Stimulated activated CD8-positive, alpha-beta memory T cell treated with anti-CD3 and anti-CD28 coated beads, Interleukin-7, amount 100 ng/mL, for 24 hours (primary cell): ENCODE data around the gene AJM1.
A peak's percentile ranks its signal among the peaks of the same experiment; 100 is the strongest.
"Not testable (repeated sequence)": the region's sequence is repeated elsewhere in the genome, so short reads cannot be mapped to it uniquely, and the experiment has no call there.

ENCODE experiments used
- DNase-seq: peaks from one replicate; pipeline ENCODE4 v3.0.0-alpha.2; 2020; ENCODE audit warnings: low read depth

AJM1 gene

DNA sequence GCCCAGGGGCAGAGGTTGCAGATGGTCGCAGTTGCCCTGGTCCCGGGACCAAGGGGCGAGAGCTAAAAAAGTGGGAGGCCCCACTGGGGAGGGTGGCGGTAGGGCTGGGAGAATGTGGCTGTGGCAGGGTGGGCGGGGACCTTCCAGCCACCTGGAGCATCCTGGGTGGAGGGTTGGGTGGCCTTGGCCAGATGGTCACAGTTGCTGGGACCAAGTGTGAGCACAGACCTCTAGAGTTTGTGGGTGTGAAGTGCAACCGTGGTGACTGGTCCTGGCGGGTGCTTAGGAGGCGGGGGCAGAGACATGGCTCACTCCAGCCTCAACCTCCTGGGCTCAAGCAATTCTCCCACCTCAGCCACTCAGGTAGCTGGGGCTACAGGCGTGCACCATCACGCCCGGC lies 38.4 kb downstream of the AJM1 start:
- DNase-seq: no peak

DNA sequence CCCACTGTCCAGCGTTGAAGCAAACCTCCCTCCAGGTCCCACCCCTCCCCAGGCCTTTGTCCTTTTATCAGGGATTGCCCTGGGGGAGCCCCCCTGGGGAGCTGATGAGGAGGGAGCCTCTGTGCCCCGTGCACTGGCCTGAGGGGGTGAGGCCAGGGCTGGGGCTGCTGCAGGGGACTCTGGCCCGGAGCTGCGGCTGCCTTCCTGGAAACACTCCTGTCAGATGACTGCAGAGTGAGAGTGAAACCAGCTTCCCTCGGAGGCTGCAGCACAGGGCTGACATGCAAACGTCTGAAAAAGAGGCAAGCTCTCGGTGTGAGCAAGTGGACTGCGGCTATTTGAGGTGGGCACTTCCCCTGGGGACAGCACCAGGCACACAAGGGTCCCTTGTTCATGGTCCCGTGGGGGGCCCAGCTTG lies 39.4 kb downstream of the AJM1 start:
- peak; percentile 45 for DNase-seq

DNA sequence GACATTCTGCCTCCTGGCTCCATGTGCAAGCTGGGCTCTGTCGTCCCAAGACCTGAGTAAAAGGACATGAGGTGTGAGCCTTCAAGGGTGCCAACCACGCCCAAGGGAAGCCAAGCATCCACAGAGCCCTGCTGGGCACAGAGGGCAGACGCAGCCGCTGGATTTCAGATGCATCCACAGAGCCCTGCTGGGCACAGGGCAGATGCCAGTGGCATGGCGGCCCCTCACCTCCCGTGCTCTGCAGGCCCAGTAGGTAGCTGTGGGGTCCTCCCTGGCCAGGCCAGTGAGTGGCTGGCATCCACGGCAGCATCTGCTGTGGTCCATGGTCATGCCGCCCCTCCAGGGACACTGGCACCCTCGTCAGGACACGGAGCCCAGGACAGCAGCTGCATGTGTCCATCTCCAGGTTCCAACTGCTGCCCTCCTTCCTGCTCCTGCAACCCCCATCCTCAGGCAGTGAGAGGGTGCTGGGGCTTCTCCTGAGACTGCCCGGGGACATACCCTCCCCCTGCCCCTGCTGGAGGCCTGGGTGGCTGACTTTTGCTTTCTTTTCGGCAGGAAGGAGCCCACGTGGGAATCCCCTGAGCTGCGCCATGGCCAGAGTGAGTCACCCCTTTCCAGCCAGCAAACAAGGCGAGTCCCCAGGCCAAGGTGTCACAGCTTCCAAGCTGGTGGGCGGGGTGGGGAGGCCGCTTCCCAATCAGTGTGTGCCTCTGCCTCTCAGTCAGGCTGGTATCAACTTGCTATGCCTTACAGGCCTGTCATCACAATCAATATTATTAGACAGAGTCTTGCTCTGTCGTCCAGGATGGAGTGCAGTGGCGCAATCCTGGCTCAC lies 40.0 kb downstream of the AJM1 start:
- peak; percentile 76 for DNase-seq

- not testable (repeated sequence) for DNase-seq
Observed at GRCh38 chr9:136882947-136883283, 40.6 kb downstream of the AJM1 start.

DNA sequence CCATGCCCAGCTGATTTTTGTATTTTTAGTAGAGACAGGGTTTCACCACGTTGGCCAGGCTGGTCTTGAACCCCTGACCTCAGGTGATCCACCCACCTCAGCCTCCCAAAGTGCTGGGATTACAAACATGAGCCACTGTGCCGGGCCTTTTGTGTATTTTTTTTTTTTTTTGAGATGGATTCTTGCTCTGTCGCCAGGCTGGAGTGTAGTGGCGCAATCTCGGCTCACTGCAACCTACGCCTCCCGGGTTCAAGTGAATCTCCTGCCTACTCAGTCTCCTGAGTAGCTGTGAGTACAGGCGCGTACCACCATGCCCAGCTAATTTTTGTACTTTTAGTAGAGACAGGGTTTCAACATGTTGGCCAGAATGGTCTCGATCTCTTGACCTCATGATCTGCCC lies 41.4 kb downstream of the AJM1 start:
- DNase-seq: not testable (repeated sequence)

GRCh38 chr9:136885950-136886578 lies 43.8 kb downstream of the AJM1 start, which contains the start of gene TRAF2:
Gene TRAF2, plus strand, starts transcription at chr9:136886516. Its CDS starts 12,225 bp downstream, at chr9:136898741.
- DNase-seq: peak; percentile 91

DNA sequence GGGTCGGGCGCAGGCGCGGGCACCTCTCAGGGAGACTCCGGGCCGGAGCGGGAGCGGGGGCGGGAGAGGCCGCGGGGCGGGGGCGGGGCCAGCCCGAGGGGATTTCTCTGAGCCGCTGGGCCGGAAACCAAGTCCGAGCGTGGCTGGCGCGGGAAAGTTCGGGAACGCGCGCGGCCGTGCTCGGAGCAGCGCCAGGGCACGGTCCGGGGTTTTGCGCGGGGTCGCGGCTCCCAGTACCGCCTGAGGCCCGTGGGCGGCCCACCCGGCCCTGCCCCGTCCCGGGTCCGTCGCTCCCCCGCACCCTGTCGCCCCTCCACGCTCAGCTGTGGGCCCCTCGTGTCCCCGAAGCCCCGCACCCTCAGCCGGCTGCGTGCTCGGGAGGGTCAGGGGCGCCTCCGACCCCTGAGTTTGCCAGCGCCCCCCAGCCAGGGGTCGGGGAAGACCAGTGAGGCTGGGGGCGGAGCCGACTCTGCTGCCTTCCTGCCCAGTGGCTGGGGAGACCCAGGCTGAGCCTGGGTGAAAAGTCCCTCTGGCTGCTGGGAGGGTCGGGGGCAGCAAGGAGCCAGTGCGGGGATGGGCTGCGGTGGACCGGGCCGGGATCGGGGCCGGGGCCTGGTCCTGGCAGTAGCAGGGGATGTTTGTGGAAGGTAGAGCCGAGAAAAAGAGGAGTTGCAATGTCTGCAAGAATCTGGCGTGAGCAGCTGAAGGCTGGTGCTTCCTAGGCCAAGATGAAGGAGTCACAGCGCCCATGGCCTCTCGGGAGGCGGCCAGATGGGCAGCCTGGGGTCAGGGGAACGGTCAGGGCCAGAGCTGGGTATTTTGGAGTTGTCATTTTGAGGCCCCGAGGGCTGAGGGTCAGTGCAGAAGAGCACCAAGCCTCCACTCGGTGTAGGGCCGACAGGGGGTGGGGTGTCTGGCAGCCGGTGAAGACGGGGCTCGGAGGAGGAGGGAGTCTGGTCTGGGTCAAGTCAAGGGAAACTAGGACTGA lies 44.6 kb downstream of the AJM1 start:
- no peak for DNase-seq

DNA sequence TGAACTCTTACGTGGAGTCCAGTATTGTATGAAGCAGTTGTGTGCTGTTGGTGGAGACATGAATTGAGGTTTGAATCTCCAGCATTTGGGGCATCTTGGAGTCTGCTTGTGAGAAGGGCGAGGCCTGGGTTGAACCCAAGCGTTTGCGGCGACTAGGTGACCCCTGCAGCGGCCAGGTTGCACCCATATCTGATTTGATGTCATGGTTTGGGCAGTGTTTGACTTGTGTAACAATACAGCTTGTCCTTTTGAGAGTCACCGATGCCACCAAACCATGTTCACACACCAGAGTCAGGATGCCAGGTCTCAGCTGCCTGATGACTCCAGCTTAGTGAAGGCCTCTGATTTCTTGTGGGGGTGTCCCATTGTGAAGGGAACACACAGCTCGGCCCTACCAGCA lies 46.2 kb downstream of the AJM1 start:
- DNase-seq: no peak

GRCh38 chr9:136889858-136890257 lies 47.6 kb downstream of the AJM1 start:
- DNase-seq: no peak

GRCh38 chr9:136890661-136891060 lies 48.4 kb downstream of the AJM1 start:
- DNase-seq: no peak
